MV-4-11 (cell line): ENCODE data around the gene RPL31.

Experiments
- DNase-seq: peaks from one replicate; lab custom pipeline; 2025; lab: John Stamatoyannopoulos, UW

RPL31 gene

GRCh38 chr2:100997509-100998234 lies 4.4 kb upstream of the RPL31 start:
- DNase-seq, result no peak

GRCh38 chr2:100998235-100998573 lies 3.9 kb upstream of the RPL31 start:
- DNase-seq, result no peak

GRCh38 chr2:100999995-101000394 lies 2.1 kb upstream of the RPL31 start:
- no peak for DNase-seq

- no peak for DNase-seq
Measured at GRCh38 chr2:101002562-101003277, 631 bp downstream of the RPL31 start.

GRCh38 chr2:101003278-101003775 lies 1.2 kb downstream of the RPL31 start:
- DNase-seq, result no peak

DNA sequence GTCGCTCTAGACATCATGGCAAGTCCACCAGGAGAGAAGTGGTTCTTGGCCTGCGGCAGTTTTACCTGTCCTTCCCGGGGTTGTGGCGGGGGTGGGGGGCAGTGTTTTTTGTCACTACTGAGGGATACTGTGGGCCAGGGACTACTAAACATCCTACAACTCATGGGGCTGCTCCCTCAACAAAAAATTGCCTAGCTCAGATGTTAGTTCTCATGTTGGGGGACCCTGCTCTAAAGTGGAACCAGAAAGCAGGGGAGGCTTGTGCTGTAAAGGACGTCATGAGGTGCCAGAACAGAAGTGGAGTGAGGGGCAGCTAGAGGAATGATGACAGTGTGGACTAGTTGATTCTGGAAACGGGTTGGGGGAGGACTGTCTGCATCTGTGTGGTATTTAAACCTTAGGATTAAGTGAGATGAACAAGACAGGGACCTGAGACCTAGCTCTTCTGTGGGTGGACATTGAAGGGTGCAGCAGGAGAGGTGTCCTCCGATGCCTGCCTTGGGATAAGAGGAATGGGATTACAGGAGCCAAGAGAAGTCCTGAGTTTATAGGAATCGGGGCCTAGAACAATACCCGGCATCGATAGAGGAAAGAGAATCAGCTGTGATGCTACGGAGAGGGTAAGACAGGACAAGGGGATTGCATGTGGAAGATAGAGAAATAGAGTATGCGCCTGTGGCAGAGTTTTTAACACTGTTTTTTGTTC lies 2.7 kb downstream of the RPL31 start:
- no peak for DNase-seq

GRCh38 chr2:101006065-101006715 lies 4.1 kb downstream of the RPL31 start:
- DNase-seq, result no peak

DNA sequence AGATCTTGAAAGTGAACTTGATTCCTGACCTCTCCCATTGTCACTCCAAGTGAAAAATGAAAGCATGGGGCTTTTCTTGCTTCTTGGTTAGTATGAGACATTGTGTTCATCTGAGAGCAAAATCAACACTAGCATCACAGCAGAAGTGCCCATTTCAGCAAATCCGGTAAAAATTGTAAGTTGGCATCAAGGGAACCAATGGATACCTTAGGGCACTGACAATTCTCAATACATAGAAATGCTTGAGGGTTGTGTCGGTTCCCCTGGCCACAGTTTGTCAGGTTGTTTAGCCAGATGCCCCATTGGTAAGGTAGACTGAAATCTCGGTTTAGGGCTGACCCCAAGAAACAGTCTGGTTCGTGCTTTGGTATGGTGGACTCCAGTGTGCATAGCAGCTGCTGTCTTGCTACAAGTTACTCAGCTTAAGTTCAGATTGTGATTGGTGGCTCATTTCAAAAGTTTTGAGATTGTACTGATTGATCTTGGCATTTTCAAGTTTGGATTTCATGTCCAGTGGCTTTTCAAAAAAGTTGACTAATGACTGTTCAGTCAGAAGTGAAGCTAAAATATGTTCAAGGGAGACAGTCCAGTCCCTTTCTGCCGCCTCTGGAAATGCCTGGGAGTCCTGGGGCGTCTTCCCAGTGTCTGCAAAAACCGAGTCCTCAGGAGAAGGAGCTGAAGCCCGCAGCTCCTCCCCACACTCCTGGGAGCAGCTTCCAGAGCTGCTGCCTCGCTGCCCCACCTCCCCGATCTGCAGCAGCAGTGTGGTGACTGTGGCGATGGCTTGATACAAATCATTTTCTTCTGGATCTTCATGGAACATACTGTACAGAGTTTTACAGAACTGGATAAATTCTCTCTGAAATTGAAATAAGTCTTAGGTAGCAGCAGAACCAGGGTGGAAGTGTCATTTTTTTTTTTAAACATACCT lies 5.6 kb downstream of the RPL31 start:
- no peak for DNase-seq

DNA sequence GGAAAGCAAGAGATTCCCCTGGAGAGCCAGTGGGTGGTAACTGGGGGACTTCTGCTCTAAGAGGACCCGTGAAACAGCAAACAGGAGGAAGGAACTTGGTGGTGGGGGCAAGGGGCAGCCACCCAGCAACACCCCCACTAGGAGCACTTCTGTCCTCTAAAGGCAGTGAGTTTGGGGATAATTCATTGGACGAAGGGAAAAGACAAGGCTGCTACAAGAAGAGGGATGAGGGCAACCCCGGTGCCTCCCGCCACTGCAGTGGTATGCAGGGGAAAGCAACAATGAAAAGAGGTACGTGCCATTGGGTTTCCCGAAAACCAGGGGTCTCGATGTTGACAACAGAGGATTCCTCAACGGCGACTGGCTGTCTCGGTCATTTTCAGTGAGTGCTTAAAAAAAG lies 9.1 kb downstream of the RPL31 start:
- DNase-seq, result no peak

DNA sequence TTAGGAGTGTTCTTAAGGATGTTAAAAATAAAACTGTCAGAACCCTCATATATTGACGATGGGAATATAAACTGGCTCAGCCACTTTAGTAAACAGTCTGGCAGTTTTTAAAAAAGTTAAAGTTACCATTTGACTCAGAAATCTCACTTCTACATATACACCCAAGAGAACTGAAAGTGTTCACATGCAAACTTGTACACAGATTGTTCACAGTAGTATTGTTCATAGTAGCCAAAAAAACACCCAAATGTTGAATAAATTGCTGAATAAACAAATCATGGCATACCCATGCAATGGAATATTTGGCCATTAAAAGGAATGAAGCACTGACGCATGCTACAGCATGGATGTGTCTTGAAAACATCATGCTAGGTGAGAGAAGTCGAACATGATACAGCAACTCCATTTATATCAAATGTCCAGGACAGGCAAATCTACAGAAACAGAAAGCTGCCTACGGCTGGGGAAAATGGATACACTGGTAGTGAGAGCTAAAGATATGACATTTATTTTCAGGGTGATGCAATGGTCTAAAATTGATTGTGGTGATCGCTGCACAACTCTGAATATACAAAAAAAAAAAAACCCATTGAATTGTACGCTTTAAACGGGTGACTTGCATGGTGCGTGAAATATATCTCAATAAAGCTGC lies 10.1 kb downstream of the RPL31 start:
- no peak for DNase-seq

DNA sequence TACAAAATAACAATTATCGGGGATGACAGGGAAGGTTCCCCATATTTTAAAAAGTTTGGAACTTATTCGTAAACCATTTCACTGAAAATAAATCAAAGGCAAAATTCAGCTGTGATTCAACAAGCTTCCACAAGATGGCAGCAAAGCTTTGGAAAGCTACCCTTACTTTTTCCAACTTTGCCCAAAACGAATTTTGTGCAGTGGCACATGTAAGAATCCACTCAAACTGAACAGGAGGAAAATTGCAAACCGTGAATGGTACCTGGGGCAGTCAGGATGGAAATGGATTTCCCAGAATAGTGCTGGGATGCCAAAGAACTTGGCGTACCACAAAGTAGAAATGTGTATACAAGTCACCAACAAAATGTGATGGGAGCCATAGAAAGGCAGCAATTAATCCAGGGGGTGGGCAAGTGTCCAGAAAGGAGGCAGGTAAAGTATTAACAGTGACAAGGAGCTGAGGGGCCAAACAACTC lies 10.7 kb downstream of the RPL31 start:
- DNase-seq, result peak; percentile 41

- no peak for DNase-seq
Measured at GRCh38 chr2:101014264-101014857, 12.3 kb downstream of the RPL31 start.

- DNase-seq, result no peak
Measured at GRCh38 chr2:101017371-101017770, 15.3 kb downstream of the RPL31 start.

GRCh38 chr2:101018934-101019333 lies 16.8 kb downstream of the RPL31 start:
- DNase-seq, result no peak

- DNase-seq, result no peak
Measured at GRCh38 chr2:101022221-101022620, 20.1 kb downstream of the RPL31 start.

DNA sequence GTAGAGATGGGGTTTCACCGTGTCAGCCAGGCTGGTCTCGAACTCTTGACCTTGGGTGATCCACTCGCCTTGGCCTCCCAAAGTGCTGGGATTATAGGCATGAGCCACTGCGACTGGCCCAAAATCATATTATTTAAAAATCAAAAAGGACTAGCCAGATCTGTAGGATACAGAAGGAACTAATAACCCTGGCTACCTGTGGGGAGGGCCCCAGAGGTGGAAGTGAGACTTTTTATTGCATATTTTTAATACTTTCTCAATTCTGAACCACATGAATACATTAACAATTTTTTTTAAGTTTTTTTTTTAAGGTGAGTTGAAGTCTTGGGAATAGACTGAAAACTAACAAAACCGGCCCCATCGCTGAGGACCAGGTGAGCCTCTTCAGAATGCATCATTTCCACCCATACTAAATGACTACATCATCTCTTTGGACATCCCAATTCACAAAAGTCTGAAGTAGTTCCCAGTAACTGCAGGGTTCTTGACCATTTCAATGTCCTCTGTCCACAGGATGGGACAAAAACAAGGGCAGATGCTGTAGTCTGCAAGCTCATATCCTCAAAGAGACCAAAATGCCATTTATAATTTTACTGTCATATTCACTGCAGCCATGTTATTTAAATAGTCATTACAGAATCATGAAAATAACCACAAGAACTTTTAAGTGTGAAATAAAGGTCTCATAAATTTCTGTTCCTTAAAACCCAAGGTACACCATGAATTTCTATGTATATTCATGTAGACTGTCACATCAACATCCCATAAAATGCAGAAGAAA lies 21.4 kb downstream of the RPL31 start:
- no peak for DNase-seq

DNA sequence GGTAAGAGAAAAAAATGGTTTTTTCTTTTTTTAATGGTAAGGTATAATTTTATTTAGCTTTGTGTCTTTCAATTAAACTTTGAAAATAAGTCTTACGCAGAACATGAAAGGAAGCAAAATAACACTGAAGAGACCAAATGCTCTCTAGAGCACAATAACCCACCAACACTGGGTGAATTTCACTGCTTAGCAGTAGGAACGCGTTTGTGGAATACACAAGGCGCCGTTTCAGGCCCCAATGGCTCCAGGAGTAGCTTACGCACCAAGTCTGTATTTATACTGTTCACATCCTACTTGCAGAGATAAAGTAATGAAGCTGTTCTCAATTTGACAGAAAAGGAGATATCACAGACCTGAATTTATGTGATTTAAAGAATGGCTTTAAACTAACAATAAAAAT lies 23.5 kb downstream of the RPL31 start:
- no peak for DNase-seq

DNA sequence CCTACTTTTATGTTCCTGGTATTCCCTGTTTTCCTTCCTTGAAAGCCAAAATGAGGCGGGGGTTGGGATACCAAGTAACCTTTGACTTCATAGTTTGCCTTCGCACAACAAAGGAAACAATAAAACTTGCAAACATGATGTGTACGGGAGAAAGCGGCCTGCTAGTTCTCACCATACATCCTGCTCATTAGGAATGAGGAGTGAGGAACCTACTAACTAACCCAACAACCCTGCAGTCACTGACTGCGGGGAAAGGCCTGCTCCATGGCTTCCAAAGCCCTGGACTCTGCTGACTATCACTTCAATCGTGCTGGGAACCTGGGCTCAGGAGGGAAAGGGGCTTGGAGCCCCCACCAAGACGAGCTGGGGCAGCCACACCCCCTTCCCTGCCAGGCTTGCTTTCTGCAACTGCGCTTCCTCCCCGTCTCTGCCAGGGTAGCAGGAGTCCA lies 24.2 kb downstream of the RPL31 start:
- DNase-seq, result no peak

DNA sequence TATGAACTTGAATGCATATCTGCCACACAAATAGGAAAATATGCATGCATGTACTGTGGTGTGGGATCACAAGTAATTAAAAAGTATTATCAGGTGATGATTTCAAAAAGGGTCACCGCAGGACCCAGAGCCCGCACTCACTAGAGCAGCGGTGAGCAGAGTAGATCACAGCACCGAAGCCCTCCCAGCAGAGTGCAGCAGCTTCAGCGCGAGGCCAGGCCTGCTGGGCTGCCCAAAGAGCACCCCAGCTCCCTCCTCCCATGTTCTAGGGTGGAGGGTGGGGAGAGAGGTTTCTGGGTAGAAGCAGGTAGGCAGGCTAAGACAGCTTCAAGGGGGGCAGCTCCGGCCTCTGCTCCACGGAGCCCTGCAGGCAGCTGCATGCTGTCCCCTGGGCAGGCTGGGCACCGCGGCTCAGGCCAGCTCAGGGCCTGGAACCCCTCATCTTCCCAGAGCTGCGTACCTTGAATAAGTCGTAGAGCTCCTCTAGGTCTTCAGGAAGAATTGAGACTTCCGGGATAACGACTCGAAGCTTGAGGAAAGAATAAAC lies 24.9 kb downstream of the RPL31 start:
- DNase-seq, result no peak
